WERI-Rb-1 (cell line): ENCODE measurements around the gene PTPN13.

Experiments
- DNase-seq: peaks from one replicate; pipeline ENCODE4 v3.0.0-alpha.2; 2020
- H3K27ac ChIP-seq: fragments of 250-450 bp; sonication (Bioruptor Pico); 2 replicates; pipeline ENCODE4 v1.5.1; 2020; ENCODE audit warnings: mild to moderate bottlenecking, moderate library complexity
- H3K27me3 ChIP-seq: fragments of 250-450 bp; sonication (Bioruptor Pico); 2 replicates; pipeline ENCODE4 v1.5.1; 2021; ENCODE audit warnings: mild to moderate bottlenecking, low read depth, moderate library complexity; ENCODE audit not compliant: insufficient read depth, severe bottlenecking
- H3K36me3 ChIP-seq: fragments of 250-450 bp; sonication (Bioruptor Pico); 2 replicates; pipeline ENCODE4 v1.5.1; 2020; ENCODE audit warnings: mild to moderate bottlenecking, moderate library complexity
- H3K4me3 ChIP-seq: 2 replicates; pipeline ENCODE4 v1.5.1; 2011; ENCODE audit warnings: low read depth, mild to moderate bottlenecking, control low read depth, low read length
- H3K9me3 ChIP-seq: fragments of 250-450 bp; sonication (Bioruptor Pico); 2 replicates; pipeline ENCODE4 v1.5.1; 2021; ENCODE audit warnings: mild to moderate bottlenecking, moderate library complexity; ENCODE audit not compliant: severe bottlenecking
- TF ChIP-seq, protein P1 (sequence below): IDR thresholded peaks from 2 replicates; pipeline ENCODE4 v1.5.1; 2011; ENCODE audit warnings: low read depth, mild to moderate bottlenecking, control low read depth, inconsistent platforms, low read length

PTPN13 gene

DNA sequence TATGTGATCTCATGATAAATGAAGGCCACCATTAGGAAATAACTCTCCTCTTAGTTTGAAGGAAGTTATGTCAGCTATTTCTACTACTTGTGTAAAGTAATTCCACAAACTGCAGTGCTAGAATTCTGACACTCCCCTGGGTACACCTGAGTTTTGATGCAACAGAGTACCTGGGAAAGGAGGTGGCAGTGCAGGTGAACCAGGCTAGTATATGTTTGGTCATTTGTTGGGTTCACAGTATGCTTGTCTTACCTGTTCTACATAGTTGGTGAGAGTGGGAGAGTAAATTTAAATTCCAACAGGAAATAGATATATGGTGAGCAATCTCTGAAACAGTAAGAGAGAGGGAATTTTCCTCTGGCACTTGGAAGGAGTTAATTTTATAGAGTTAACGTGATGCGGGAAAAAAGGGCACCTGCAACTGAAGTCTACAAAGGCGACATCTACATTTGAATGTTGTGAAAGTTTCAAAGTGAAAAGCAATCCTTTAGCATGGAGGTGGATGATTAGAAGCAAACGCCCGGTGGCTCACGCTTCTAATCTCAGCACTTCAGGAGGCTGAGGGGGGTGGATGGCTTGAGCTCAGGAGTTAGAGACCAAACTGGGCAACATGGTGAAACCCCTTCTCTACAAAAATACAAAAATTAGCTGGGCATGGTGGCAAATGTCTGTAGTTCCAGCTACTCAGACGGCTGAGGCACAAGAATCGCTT, 263.4 kb downstream of the PTPN13 start:
- no peaks in the 10 kb centered on the region for H3K9me3 ChIP-seq
- TF ChIP-seq, protein P1, sequence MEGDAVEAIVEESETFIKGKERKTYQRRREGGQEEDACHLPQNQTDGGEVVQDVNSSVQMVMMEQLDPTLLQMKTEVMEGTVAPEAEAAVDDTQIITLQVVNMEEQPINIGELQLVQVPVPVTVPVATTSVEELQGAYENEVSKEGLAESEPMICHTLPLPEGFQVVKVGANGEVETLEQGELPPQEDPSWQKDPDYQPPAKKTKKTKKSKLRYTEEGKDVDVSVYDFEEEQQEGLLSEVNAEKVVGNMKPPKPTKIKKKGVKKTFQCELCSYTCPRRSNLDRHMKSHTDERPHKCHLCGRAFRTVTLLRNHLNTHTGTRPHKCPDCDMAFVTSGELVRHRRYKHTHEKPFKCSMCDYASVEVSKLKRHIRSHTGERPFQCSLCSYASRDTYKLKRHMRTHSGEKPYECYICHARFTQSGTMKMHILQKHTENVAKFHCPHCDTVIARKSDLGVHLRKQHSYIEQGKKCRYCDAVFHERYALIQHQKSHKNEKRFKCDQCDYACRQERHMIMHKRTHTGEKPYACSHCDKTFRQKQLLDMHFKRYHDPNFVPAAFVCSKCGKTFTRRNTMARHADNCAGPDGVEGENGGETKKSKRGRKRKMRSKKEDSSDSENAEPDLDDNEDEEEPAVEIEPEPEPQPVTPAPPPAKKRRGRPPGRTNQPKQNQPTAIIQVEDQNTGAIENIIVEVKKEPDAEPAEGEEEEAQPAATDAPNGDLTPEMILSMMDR = no peak
- no peak overlapping the region for H3K4me3 ChIP-seq
- no peak for DNase-seq
- H3K27me3 ChIP-seq = no peaks in the 10 kb centered on the region
- H3K36me3 ChIP-seq = no peaks in the 10 kb centered on the region
- H3K27ac ChIP-seq = no peak overlapping the region
